Naive thymus-derived CD4-positive, alpha-beta T cell (primary cell): ENCODE measurements around the gene RAVER2. TPM values are rescaled to one million over a fixed set of nuclear protein-coding genes. Genes with fewer than 3 reads are reported as not detected.
A peak's percentile ranks its signal among the peaks of the same experiment; 100 is the strongest.

Experiments used
- ATAC-seq: fragments of 150-1000 bp; cut with Tn5 transposase; 2 replicates; pipeline ENCODE4 v1.10.0; 2021; ENCODE audit warnings: mild to moderate bottlenecking, moderate library complexity
- CTCF ChIA-PET: fragments of 350-600 bp; sonication (Branson Sonifier 250); formaldehyde crosslinking; loops from one replicate; lab custom pipeline; 2021; ENCODE audit warnings: antibody characterized with exemption; lab: Charles Lee
- POLR2A ChIA-PET: fragments of 350-600 bp; sonication (Branson Sonifier 250); formaldehyde crosslinking; loops from one replicate; lab custom pipeline; 2021; ENCODE audit warnings: antibody characterized with exemption, inconsistent platforms; lab: Charles Lee
- DNase-seq, 9 donors: peaks; one replicate each; pipeline versions ENCODE4 v3.0.0 to v3.0.0-alpha.2; 2020 to 2022; ENCODE audit warnings: mixed read lengths in 1 of 9
- H3K27ac ChIP-seq: one replicate; pipeline ENCODE4 v1.7.0; 2013; ENCODE audit warnings: mild to moderate bottlenecking, low read depth, low read length, moderate library complexity
- H3K27me3 ChIP-seq, 2 donors: one replicate each; pipeline ENCODE4 v1.7.0; 2013; ENCODE audit warnings: low read length in 2 of 2, mild to moderate bottlenecking in 2 of 2, moderate library complexity in 2 of 2; ENCODE audit not compliant: control insufficient read depth in 2 of 2, insufficient read depth in 2 of 2
- H3K36me3 ChIP-seq, 3 experiments: 1 replicate in 2 of 3; 2 replicates in 1 of 3; pipeline ENCODE4 v1.7.0; 2013; ENCODE audit warnings: low read length in 3 of 3, mild to moderate bottlenecking in 3 of 3, moderate library complexity in 1 of 3; ENCODE audit not compliant: insufficient read depth in 3 of 3, control insufficient read depth in 2 of 3
- H3K4me1 ChIP-seq, 2 donors: one replicate each; pipeline ENCODE4 v1.7.0; 2013; ENCODE audit warnings: low read length in 2 of 2, mild to moderate bottlenecking in 2 of 2, moderate library complexity in 1 of 2; ENCODE audit not compliant: control insufficient read depth in 2 of 2, insufficient read depth in 2 of 2
- H3K4me3 ChIP-seq: 2 replicates; pipeline ENCODE4 v1.7.0; 2013; ENCODE audit warnings: mild to moderate bottlenecking, low read length
- H3K9me3 ChIP-seq, 3 experiments: 1 replicate in 2 of 3; 2 replicates in 1 of 3; pipeline ENCODE4 v1.7.0; 2013; ENCODE audit warnings: low read length in 3 of 3; ENCODE audit not compliant: control insufficient read depth in 2 of 3
- H3K27ac Mint-ChIP-seq, 9 donors: one replicate each; pipeline ENCODE4 v1.8.0; 2020 to 2022; ENCODE audit warnings: mixed read lengths in 9 of 9, mild to moderate bottlenecking in 8 of 9, moderate library complexity in 5 of 9, inconsistent platforms in 2 of 9
- H3K27me3 Mint-ChIP-seq, 5 donors: one replicate each; pipeline ENCODE4 v1.8.0; 2021 to 2022; ENCODE audit warnings: mixed read lengths in 5 of 5, mild to moderate bottlenecking in 1 of 5
- H3K36me3 Mint-ChIP-seq, 5 donors: one replicate each; pipeline ENCODE4 v1.8.0; 2020 to 2022; ENCODE audit warnings: mixed read lengths in 5 of 5, mild to moderate bottlenecking in 3 of 5, inconsistent platforms in 1 of 5
- H3K4me1 Mint-ChIP-seq, 7 donors: one replicate each; pipeline ENCODE4 v1.8.0; 2020 to 2022; ENCODE audit warnings: mixed read lengths in 7 of 7, mild to moderate bottlenecking in 3 of 7, inconsistent platforms in 1 of 7
- H3K4me3 Mint-ChIP-seq, 10 donors: one replicate each; pipeline ENCODE4 v1.8.0; 2020 to 2022; ENCODE audit warnings: mild to moderate bottlenecking in 10 of 10, mixed read lengths in 10 of 10, moderate library complexity in 6 of 10, inconsistent platforms in 2 of 10
- H3K9me3 Mint-ChIP-seq, 11 donors: one replicate each; pipeline ENCODE4 v1.8.0; 2020 to 2022; ENCODE audit warnings: mixed read lengths in 11 of 11, mild to moderate bottlenecking in 4 of 11, inconsistent platforms in 1 of 11, moderate library complexity in 1 of 11
- intact Hi-C, 2 donors: fragments of 100-400 bp; cut with micrococcal nuclease; formaldehyde crosslinking; loops; one replicate each; pipeline ENCODE4 v1.15.1; 2023
- polyA plus RNA-seq, 2 donors: library from polyadenylated mRNA; unstranded; fragments of 300-500 nt; fragmentation: Illumina TruSeq; gene quantifications; one replicate each; pipeline ENCODE4 v1.2.3, GENCODE V29; 2021
- total RNA-seq, 6 experiments: library from RNA in 5 of 6; stranded (reverse) in 5 of 6; gene quantifications; 1 replicate in 5 of 6; 2 replicates in 1 of 6; pipeline ENCODE4 v1.2.3 and lab custom pipeline; 2021 to 2026

RAVER2 gene
- total and polyA plus RNA-seq, 7 experiments from 2014 or later = 0.29 to 1.9 (median 0.93) TPM

DNA sequence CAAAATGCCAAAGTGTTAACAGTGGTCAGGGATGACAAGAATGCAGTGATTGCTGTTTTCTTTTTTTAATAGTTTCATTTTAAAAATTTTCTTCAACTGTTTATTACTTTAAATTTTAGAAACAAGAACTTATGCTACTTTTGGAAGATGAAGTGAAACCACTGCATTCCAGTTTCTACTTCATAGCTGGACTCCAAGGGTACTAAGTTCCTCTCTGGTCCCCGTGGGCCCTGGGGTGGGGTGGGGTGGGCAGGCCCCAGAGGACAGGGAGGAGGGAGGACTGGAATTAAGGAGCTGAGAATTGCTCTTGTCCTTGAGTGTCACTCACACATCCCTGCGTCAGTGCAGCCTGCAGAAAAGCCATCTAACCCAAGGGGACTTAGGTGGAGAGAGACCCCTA is 97.3 kb downstream of the RAVER2 start:
- Mint-ChIP-seq H3K27me3 (no peaks in the 10 kb centered on the region), H3K4me3 (no peak overlapping the region), H3K36me3 (peaks cover 10 to 63% (median 36%) of the 10 kb centered on the region in 5 donors), H3K9me3 (peaks cover 0 to 4% (median 0%) of the 10 kb centered on the region in 11 donors), H3K4me1 (peaks cover 0 to 6% (median 0%) of the 10 kb centered on the region in 7 donors), H3K27ac (peak overlapping the region in 2 of 9 donors; percentile 62 to 77)
- H3K4me1 ChIP-seq = no peaks in the 10 kb centered on the region
- CTCF ChIA-PET = interaction anchor here (1.4 kb wide), 1 partner anchor 17 kb away, joined by 3 read pairs; no protein-coding TSS in a partner anchor
- H3K36me3 ChIP-seq = peaks cover 37 to 93% (median 51%) of the 10 kb centered on the region in 3 experiments
- H3K4me3 ChIP-seq = no peak overlapping the region
- no peak overlapping the region for H3K27ac ChIP-seq
- POLR2A ChIA-PET = no interaction called here
- intact Hi-C loops = no loop called here
- no peaks in the 10 kb centered on the region for H3K9me3 ChIP-seq
- DNase-seq (no peak), ATAC-seq (no peak)
- H3K27me3 ChIP-seq = no peaks in the 10 kb centered on the region

DNA sequence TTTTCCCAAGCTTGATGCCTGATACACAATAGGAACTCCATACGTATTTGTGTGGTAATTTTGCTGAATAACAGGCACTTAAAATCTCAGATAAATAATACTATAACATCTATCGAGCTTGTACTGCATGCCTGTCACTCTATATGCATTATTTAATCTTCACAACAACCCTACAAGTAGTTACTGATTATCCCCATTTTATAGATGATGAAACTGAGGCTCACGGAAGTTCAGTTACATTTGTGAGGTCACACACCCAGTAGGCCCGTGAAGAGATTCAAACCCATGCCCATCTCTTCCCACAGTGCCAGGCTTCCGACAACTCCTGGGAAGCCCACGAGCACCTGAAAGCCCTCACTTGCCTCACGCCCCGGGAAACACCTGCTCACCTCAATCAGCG is 98.8 kb downstream of the RAVER2 start:
- Histone ChIP-seq H3K4me1 (no peaks in the 10 kb centered on the region), H3K36me3 (peaks cover 25 to 93% (median 49%) of the 10 kb centered on the region in 3 experiments), H3K4me3 (no peak overlapping the region), H3K27me3 (no peaks in the 10 kb centered on the region), H3K9me3 (no peaks in the 10 kb centered on the region), H3K27ac (no peak overlapping the region)
- Mint-ChIP-seq H3K36me3 (peaks cover 10 to 58% (median 30%) of the 10 kb centered on the region in 5 donors), H3K9me3 (peaks cover 0 to 2% (median 0%) of the 10 kb centered on the region in 11 donors), H3K4me3 (no peak overlapping the region), H3K27ac (peak overlapping the region in 7 of 9 donors; percentile 18 to 84 (median 55)), H3K4me1 (peaks cover 0 to 6% (median 0%) of the 10 kb centered on the region in 7 donors), H3K27me3 (no peaks in the 10 kb centered on the region)
- DNase-seq (no peak), ATAC-seq (no peak)
- intact Hi-C loops = no loop called here
- CTCF ChIA-PET = interaction anchor here (1.4 kb wide), 1 partner anchor 18 kb away, joined by 3 read pairs; no protein-coding TSS in a partner anchor
- POLR2A ChIA-PET = interaction anchor here (0.6 kb wide), 1 partner anchor 143 kb away, joined by 3 read pairs; no protein-coding TSS in a partner anchor

DNA sequence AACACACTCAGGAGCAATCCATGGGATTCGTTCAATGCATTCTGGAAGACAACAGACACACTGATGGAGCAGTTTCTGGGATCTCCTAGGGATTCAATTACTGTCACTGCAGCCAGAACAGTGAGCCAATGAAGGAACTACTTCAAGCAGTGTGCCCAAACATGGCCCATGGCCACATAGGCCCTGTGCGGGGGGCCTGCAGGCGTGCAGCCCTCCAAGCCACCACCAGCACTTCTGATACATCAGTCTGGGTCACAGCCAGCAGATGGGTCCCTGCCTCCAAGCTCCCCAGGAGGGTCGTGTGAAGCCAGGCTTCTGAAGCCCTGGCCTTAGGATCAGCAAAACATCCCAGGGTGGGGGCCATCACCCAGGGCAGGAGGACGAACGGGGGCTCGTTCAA is 99.3 kb downstream of the RAVER2 start:
- H3K36me3 ChIP-seq = peaks cover 28 to 94% (median 49%) of the 10 kb centered on the region in 3 experiments
- H3K9me3 Mint-ChIP-seq = peaks cover 0 to 2% (median 0%) of the 10 kb centered on the region in 11 donors
- DNase-seq (no peak), ATAC-seq (no peak)
- ChIA-PET POLR2A (no interaction called here), CTCF (no interaction called here)
- no peaks in the 10 kb centered on the region for H3K27me3 Mint-ChIP-seq
- intact Hi-C loops = no loop called here
- H3K27me3 ChIP-seq = no peaks in the 10 kb centered on the region
- H3K4me1 Mint-ChIP-seq = peaks cover 0 to 6% (median 0%) of the 10 kb centered on the region in 7 donors
- no peaks in the 10 kb centered on the region for H3K9me3 ChIP-seq
- peak overlapping the region in 7 of 9 donors; percentile 22 to 78 (median 56) for H3K27ac Mint-ChIP-seq
- no peak overlapping the region for H3K4me3 ChIP-seq
- H3K4me3 Mint-ChIP-seq = no peak overlapping the region
- H3K36me3 Mint-ChIP-seq = peaks cover 10 to 58% (median 28%) of the 10 kb centered on the region in 5 donors
- no peaks in the 10 kb centered on the region for H3K4me1 ChIP-seq
- H3K27ac ChIP-seq = no peak overlapping the region

DNA sequence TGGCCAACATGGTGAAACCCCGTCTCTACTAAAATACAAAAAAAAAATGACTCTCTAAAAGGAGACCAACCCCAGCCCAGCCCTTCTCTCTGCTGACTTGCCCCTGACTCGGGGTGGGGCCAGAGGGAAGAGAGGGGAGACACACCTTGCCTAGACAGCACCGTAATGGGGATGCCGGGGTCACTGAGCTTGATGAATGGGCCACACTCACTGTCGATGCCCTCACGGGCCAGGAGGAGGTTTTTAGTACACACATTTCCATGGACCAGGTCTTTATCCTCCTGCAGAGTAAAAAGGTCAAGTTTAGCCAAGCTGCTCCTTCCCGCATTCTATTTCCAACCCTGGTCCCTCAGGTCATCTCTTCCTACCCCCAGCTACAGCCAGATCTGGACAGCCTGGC is 99.7 kb downstream of the RAVER2 start:
- Histone ChIP-seq H3K9me3 (no peaks in the 10 kb centered on the region), H3K27me3 (no peaks in the 10 kb centered on the region), H3K4me3 (no peak overlapping the region), H3K36me3 (peaks cover 24 to 94% (median 45%) of the 10 kb centered on the region in 3 experiments), H3K4me1 (no peaks in the 10 kb centered on the region), H3K27ac (no peak overlapping the region)
- Mint-ChIP-seq H3K27me3 (no peaks in the 10 kb centered on the region), H3K27ac (peak overlapping the region in 6 of 9 donors; percentile 28 to 69 (median 64)), H3K4me3 (no peak overlapping the region), H3K36me3 (peaks cover 13 to 58% (median 25%) of the 10 kb centered on the region in 5 donors), H3K4me1 (peaks cover 0 to 4% (median 0%) of the 10 kb centered on the region in 7 donors), H3K9me3 (peaks cover 0 to 2% (median 0%) of the 10 kb centered on the region in 11 donors)
- DNase-seq = no peak
- CTCF ChIA-PET = no interaction called here
- no peak for ATAC-seq
- intact Hi-C loops = no loop called here
- POLR2A ChIA-PET = no interaction called here

DNA sequence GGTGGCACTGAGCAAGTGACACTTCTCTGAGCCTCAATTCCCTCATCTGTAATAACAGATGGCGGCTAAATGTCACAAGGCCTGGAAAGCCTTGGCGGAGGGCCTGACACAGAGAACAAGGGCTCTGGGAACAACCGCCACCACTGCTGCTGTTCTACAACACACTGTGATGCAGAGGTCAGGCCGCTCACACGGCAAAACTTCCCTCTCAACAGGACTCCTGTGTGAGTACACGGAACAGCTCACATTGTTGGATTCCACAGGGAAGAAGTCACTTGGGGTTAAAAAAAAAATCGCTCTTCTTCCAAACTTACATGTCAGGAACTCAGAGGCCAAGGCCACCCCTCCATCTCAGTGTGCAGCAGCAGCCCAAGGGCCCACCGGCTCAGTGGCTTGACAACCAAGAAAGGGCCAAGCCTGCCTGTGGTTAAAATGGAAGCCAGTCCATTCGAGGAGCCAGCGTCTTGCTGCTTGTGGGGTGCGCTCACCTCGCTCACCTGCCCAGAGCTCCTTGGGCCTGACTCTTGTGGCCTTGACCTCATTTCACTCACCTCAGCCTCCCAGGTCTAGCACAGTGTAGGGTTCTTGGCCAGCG is 101.1 kb downstream of the RAVER2 start:
- Mint-ChIP-seq H3K9me3 (peaks cover 0 to 2% (median 0%) of the 10 kb centered on the region in 11 donors), H3K36me3 (peaks cover 14 to 68% (median 24%) of the 10 kb centered on the region in 5 donors), H3K4me1 (peaks cover 0 to 4% (median 0%) of the 10 kb centered on the region in 7 donors), H3K4me3 (peak overlapping the region in 1 of 10 donors; percentile 28), H3K27ac (peak overlapping the region in 7 of 9 donors; percentile 15 to 86 (median 54)), H3K27me3 (no peaks in the 10 kb centered on the region)
- no peaks in the 10 kb centered on the region for H3K27me3 ChIP-seq
- H3K4me3 ChIP-seq = no peak overlapping the region
- peaks cover 16 to 94% (median 36%) of the 10 kb centered on the region in 3 experiments for H3K36me3 ChIP-seq
- POLR2A ChIA-PET = no interaction called here
- no peak overlapping the region for H3K27ac ChIP-seq
- H3K4me1 ChIP-seq = no peaks in the 10 kb centered on the region
- ATAC-seq (no peak), DNase-seq (no peak)
- intact Hi-C loops = no loop called here
- no peaks in the 10 kb centered on the region for H3K9me3 ChIP-seq
- CTCF ChIA-PET = no interaction called here

DNA sequence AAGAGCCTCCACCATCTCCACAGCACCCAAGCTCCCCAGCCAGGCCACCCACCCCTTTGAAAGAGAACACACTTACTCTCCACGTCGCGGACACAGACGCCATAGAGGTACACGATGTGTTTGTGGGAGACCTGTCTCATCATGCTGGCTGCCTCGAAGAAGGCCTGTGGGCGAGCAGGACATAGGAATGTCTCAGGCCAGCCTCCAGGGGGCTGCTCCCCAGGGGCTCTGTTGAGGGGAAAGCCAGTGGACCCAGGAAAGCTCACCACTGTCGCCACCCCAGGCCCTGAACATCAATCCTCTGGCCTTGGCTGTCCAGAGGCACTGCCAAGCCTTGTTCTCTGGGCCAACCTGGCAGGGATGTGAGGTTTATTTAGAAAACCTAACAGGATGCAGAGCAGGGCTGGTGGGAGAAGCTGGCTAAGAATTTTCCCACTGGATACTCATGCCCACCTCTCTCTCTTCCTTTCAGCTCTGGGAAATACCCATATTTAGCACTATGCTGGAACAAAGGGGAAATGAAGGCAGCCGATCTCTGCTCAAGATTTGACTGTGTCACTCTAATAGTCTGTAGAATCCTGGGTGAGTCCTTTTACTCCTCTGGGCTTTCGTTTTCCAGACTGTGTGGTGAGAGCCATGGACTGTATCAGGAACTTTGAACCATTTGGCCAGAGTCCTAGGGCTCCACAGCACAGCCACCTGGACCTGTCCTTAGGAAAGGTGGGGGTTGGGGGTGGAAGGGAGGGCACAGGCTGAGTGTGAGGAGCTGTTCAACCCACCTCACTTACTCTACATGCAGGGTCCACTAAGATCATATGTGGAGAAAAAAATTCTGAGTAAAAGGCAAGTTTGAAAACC is 101.9 kb downstream of the RAVER2 start:
- Mint-ChIP-seq H3K9me3 (peaks cover 0 to 2% (median 0%) of the 10 kb centered on the region in 11 donors), H3K36me3 (peaks cover 13 to 65% (median 18%) of the 10 kb centered on the region in 5 donors), H3K27me3 (no peaks in the 10 kb centered on the region), H3K4me3 (peak overlapping the region in 2 of 10 donors; percentile 25 to 28), H3K27ac (peak overlapping the region in 7 of 9 donors; percentile 15 to 86 (median 54)), H3K4me1 (peaks cover 0 to 5% (median 1%) of the 10 kb centered on the region in 7 donors)
- ATAC-seq (no peak), DNase-seq (no peak)
- no peak overlapping the region for H3K4me3 ChIP-seq
- no peaks in the 10 kb centered on the region for H3K4me1 ChIP-seq
- no peaks in the 10 kb centered on the region for H3K9me3 ChIP-seq
- POLR2A ChIA-PET = no interaction called here
- peaks cover 10 to 94% (median 28%) of the 10 kb centered on the region in 3 experiments for H3K36me3 ChIP-seq
- H3K27ac ChIP-seq = no peak overlapping the region
- H3K27me3 ChIP-seq = no peaks in the 10 kb centered on the region
- CTCF ChIA-PET = no interaction called here
- intact Hi-C loops = no loop called here
